HG03439 (cell line): ENCODE measurements around the gene SLC43A2.
"Not testable (repeated sequence)": the region's sequence is repeated elsewhere in the genome, so short reads cannot be mapped to it uniquely, and the experiment has no call there.

Source experiments
- ATAC-seq: cut with Tn5 transposase; IDR thresholded peaks from one replicate; pipeline ENCODE4 v1.9.1; 2021; ENCODE audit warnings: mild to moderate bottlenecking, moderate library complexity; ENCODE audit not compliant: unreplicated experiment

The SLC43A2 gene

DNA sequence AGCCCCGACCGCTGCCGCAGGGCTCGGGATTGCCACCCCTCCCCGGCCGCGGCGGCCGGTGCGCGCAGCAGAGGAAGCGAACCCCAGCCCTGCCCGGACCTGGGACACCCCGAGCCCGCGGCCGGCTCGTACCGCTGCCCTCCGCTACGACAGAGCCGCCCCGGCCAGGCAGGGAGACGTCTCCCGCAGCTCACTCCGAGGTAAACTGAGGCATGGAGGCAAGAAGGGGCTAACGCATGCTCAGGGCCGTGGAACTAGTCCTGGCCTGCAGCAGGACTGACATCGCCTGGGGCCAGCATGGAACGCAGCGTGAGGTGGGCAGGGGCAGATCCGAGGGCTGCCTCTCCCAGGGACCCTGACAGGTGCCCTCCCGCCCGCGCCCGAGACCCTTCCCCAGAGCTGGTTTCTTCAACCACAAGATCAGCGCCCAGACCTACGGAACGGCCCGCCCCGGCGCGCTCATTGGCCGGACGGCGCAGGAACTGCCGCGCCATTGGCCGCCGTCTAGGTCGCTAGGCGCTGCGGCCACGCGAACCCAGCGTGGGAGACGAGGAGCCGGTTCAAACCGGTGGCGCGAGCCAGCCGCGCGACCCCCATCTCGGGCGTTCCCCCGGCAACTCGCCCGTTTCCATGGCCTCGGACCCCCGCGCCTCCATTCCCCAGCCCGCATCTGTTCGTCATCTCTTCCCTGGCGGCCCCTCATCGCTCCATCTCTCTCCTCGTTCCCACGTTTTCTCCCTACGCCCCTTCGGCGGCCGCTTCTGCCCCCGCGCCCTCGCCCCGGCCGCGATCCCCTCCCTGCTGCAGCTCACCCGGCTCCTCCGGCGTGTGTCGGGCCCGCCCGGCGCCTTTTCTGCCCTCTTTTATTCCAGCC lies at the start of gene SLC43A2:
Gene SLC43A2 (minus strand): TSS at position 853 of the 874 bp plus-strand sequence. CDS start 960 bp downstream, outside the sequence.
- ATAC-seq: peak; percentile 55

DNA sequence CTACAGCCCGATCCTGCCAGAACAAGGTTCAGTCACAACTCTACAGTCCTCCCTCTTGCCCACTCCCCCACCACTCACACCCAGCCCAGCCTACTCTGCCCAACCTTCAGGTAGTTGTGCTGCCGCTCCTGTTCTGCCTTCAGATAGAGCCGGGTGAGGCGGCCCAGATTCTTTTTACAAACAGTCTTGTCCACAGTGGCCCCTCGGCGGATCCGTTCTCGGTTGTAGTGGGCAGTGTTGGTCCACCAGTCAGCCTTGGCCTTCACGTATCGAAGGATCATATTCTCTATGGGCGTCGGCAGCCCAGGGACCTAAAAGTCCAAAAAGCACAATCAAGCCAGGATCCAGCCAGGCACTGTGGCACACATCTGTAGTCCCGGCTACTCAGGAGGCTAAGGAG lies 47.8 kb upstream of the SLC43A2 start:
- ATAC-seq: no peak

DNA sequence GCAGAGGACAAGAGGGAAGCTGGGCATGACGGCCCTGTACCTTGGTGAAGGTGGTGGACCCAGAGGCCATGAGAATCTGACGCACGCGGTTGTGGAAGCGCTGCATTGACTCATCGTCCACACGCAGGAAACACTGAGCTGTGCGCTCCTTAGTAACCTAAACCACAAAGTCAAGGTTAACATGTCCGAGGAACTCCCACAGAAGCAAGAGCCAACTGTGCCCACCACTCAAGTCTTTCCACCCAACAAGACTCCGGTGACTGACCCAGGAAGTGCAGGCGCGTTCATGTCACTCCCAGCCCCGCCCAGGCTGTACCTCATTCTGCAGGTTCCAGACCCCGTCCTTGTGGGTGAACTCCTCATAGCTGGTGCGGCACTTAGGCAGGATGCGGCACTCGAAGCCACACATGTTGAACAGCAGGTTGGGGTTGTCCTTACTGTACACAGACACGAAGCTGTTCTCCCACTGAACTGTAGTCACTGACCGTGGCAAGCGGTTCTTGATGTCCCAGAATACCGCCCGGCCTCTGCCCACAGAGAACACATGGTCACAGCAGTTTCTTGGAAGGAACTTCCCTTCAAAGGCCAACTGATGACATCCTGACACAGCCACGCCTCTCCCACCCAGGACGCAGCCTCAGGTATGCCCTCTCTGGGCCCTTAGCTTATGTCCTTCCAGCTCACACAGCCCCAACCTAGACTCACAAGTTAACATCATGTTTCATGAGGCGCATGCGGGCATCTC lies 44.6 kb upstream of the SLC43A2 start:
- no peak for ATAC-seq

DNA sequence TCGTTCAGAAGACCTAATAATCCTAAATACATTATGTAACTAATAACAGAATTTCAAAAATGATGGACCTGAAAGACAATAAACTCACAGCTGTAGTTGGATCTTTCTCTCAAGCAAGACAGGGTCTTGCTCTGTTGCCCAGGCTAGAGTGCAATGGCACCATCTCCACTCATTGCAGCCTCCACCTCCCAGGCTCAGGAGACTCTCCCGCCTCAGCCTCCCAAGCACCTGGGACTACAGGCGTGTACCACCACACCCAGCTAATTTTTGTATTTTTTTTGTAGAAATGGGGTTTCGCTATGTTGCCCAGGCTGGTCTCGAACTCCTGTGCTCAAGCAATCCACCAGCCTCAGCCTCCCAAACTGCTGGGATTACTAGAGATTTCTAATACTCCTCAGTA lies 35.3 kb upstream of the SLC43A2 start:
- not testable (repeated sequence) for ATAC-seq

DNA sequence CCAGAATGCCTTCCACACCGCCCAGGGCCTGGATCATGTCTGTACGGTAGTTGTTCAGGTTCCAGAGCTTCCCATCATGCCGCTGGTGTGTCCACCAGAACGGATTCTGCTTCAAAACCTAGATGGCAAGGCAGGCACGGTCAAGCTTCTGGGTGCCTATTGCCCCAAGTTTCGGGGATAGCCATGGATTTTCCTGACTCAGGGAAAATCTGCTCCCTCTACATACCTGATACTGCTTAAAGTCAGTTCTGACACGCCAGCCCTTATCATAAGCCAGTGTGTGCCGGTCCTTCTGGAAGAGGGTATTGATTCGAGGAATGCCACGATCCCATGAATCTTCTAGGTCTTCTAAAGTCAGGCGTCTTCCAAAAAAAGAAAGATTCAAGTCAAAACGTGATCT lies 32.4 kb upstream of the SLC43A2 start:
- ATAC-seq: no peak

DNA sequence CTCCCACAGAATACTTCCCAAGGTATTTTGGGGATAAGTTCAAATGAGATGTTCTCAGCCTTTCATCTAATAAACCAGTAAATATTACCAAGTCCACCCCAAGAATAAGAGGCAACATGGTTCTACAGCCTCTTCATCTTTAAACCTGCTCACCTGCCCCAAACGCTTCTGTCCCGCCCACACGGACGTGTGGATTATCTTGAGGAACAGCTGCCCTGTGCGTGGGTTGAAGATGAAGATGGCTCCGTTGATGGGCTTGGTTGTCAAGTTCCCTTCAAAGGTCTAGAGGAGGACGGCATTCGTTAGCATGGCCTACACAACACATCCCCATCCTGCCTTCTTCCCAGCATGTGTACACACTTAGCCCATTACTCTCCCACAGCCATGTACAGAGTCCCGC lies 29.5 kb upstream of the SLC43A2 start:
- ATAC-seq: no peak

DNA sequence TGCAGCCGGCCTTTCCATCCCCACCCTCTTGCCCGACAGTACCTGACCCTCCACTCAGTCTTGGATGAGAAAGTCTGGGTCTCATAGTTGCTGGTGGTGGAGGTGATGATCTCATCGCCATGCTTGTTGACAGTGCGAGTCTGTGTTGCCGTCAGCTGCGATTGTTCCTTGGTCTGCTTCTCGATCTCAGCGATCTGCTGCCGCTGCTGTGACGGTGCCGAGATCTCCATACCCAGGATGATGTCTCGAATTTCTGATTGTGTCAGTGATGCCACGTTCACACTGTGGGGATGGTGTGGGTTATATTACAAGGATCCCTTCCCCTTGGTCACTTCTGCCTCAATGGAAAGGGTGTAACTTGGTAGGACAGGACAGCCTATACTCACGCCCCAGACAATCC lies 25.1 kb upstream of the SLC43A2 start:
- no peak for ATAC-seq

DNA sequence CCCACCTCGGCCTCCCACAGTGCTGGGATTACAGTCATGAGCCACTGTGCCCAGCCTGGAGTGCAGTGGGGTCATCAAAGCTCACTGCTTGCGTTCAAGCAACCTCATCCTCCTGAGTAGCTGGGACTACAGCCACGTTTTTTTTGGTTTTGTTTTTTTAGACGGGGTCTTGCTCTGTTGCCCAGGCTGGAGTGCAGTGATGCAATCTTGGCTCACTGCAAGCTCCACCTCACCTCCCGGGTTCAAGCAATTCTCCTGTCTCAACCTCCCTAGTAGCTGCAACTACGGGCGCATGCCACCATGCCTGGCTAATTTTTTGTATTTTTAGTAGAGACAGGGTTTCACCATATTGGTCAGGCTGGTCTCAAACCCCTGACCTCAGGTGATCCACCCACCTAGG lies 24.2 kb upstream of the SLC43A2 start:
- ATAC-seq: not testable (repeated sequence)

DNA sequence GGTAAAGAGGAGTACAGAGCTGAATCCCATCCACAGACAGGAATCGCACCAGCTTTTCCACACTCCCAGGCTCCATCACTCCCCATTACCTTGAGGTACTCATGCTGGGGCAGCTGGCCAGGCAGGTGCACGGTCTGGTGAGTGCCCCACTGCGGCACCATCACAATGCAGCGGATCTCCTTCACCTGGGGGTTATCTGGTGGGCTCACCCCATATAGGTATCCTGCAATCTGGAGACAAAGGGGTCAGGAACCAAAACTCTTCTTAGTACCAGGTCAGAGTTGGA lies 22.9 kb upstream of the SLC43A2 start:
- no peak for ATAC-seq

DNA sequence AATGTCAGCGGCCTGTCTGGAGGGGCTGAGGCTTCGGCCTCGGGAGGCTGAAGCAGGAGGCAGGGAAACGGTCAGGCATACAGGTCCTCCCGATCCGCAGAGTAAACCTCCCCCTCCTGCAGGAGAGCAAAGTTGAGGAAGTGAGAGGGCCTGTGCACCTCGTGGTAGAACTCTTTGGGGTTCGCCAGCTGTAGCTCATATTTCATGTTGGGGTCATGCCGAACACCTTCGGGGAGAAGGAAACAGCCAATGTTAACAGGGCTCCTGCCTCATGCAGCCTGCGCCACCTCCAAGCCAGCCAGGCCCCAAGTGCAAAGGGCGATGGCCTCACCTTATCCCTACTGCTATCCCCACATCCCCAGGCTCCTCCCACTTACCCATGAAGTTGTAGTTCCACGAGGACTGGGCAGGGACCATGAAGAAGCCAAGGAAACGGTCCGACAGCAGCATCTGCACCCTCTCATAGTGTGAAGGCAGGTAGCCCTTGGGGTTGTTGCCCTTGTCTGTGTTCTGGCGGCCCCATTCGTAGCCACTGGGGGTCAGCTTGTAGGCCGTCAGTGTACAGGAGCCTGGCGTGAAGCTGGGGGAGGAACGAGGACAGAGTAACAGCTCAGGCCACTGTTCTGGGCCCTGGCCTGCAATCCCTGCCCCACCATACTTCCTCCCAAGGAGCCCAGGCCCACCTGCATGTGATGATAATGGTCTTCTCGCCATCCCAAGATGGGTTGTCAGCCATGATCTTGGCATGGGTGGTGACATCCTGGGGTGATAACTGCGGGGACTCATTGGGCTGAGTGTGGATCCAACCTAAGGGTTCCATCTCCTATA lies 22.3 kb upstream of the SLC43A2 start:
- ATAC-seq: no peak

DNA sequence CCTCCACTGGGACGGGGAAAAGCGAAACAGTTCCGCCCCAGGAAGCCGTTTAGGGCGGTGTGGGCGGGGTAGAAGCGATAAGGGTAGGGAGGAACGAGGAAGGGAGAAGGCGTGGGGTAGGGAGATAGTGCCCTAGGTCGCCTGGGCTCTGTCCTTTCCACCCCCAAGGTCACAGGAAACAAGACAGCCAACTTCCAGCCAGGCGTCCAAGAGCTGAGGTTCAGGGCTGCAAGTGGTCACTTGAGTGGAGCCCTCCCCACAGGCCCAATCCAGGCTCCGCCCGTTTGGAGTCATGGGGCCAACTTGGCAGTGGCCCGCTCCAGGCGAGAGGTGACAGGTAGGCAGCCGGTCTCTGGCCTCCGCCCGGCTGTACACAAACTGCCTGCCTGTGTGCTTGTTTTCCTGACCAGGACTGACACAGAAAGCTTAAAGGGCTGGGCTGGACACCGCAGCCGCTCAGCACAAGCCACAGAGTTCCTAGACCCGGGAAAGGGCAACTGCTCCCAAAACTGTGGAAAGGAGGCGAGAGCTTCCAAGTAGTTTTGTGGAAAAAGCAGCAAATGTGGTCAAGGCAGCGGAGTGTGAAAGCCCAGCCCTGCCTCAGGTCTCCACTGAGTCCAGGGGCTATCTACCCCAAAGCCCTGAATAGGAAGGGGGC lies 21.3 kb upstream of the SLC43A2 start, which contains the start of gene RILP:
Gene RILP (minus strand): TSS at position 23 of the 658 bp plus-strand sequence. CDS start 62 bp downstream, outside the sequence.
- no peak for ATAC-seq

DNA sequence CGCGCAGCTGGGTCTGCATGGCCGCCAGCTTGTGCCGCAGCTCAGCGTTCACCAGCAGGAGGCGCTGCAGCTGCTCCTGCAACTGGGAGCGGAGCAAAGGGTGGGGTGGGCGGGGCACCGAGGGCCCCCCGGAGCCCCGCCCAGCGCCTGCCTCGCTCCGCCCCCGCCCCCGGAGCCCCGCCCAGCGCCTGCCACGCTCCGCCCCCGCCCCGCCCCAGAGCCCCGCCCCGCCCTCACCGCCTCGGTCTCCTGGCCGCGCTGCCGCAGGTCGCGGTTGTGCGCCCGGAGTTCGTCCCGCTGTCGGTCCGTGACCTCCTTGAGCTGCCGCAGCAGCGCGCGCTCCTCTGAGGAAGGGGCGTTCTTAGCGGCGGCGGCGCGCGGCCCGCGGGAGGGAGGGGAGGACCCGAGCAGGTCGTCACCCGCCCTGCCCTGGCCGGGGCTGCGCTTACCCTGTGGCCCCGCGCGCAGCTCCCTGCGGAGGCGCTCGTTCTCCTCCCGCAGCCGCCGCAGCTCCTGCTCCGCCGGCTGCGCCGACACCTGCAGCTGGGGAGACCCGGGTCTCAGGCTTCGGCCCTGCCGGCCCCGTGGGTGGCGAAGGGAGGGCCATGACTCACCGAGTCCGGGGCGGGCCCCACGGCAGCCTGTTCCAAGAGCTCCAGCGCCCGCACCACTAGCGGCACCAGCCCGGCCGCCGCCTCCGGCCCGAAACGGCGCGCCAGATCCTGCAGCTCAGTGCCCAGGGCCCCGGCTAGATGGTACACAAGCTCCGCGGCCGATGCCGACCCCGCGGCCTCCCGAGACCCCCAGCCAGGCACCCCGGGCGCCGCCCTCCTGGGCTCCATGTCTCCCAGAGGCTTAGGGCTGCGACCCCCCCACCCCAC lies 20.6 kb upstream of the SLC43A2 start:
- peak; percentile 50 for ATAC-seq

DNA sequence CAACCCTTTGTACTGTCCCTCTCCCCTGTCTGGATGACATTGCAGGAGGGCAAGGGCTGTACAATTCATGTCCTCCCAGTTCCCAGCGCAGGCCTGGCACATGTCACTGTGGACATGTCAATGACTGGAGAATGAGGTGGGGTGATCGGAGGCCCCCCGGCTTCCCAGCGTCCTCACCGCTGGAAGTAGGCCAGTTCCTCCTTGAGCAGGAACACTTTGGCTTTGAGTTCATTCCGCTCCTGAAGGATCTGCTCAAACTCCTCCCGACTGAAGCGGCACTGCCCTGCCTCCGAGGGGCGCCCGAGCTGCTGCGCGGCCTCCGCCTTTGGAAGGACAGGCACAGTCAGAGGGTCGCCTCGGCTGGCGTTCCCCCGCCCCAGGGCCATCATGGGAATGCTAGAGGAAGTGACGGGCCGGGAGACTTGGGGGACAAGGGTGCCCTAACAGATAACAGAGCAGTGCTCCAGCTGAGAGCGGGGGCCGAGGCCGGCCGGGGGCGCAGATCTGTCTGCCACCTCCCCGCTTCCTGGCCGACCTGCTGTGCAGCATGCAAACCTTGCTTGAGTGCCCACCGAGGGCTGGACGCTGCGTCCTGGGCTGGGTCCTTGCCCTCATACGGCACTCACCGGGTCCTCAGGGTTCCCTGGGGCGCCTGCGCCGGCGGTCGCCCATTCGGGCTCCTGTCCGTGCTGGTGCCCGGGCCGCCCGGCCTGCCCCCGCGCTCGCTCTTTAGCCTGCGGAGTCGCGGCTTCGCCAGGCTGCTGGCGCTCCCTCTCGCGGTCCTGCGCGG lies 19.7 kb upstream of the SLC43A2 start:
- no peak for ATAC-seq

DNA sequence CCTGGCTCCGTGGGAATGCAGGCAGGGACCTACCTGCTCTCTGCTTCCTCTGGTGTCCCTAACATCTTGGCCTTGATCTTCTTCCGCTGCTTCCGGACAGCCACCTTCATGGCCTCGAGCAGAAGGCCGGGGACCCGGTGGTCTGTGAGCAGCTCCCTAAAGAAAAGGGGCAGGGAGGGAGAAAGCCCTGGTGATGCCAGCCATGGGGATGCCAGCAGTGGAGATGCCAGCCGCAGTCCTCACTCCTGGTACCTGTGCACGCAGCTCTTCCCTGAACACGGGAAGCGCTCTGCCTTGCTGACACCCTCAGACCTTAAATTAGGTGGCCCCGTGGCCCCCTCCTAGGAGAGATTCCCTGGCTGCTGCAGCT lies 19.2 kb upstream of the SLC43A2 start:
- no peak for ATAC-seq

DNA sequence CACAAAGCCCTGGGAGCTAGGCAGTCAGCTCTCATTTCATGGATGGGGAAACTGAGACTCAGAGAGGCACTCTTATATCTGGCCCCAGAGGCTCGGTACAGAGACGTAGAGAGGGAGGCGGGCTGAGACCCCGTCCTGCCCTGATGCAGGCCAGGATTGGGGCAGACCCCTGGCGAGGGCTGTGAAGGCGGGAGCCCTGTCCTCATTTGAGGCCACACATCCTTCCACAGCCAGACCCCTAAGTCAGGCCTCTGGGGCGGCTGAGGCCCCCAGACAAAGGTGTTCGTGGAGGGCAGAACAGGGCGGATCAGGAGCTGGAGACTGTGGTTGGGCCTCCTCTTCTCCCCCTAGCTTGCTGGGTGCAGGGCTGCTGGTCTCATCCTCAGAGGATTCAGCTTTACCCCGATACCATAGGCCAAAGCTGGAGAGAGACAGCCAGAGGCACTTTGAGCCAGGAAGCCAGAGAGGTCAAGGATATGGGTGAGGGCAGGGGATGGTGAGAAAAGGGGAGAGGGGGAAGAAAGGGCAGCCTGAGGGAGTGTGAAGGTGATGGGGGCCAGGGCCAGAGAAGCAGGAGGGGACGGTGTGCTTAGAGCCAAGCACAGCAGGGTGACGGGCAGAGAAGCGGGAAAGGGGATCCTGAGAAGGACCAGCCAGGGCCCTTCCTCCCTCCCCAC lies 17.7 kb upstream of the SLC43A2 start:
- no peak for ATAC-seq

DNA sequence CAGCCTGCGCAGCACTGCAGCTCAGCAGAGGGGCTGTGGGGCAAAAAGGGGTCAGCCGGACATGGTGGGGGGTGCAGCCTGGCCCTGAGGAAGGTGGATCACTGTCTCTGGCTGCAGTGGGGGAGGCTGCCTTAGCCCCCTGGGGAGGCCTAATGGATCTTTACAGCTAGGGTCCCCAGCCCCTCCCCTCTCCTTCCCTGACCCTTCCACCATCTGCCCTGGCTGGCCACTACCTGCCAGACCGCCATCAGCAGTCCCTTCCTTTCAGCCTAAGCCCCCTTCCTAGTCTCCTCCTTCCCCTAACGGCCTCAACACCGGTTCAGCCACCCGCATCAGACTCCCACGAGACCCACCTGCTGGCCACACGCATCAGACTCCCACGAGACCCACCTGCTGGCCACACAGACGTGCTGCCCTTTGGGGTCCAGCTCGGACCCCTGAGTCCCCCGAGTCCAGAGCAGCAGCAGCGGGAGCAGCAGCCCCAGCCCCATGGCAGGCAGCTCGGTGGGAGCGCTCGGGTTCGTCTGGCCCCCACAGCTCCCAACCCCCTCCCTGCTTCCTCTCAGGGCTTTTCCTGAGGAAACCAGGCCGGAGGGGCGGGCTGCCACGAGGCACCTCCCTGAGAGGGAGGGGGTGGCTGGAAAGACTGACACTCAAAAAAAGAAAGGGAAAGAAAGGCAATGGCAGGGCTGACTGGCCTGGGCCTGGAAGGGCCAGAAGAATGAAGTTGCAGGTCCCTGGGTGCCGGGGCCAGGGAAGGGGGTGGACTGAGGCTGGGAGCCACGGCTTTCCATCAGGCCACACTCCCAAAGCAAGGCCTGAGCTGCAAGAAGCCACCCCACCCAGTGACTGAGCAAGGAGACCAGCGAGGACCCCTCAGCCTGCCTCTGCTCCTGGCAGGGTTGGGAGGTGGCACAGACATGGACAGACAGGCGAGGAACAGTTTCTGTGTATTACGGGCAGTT lies 16.9 kb upstream of the SLC43A2 start, which contains the start of gene SCARF1:
Gene SCARF1 (minus strand): TSS at position 526 of the 965 bp plus-strand sequence. CDS start 35 bp downstream, at position 491.
- ATAC-seq: no peak

DNA sequence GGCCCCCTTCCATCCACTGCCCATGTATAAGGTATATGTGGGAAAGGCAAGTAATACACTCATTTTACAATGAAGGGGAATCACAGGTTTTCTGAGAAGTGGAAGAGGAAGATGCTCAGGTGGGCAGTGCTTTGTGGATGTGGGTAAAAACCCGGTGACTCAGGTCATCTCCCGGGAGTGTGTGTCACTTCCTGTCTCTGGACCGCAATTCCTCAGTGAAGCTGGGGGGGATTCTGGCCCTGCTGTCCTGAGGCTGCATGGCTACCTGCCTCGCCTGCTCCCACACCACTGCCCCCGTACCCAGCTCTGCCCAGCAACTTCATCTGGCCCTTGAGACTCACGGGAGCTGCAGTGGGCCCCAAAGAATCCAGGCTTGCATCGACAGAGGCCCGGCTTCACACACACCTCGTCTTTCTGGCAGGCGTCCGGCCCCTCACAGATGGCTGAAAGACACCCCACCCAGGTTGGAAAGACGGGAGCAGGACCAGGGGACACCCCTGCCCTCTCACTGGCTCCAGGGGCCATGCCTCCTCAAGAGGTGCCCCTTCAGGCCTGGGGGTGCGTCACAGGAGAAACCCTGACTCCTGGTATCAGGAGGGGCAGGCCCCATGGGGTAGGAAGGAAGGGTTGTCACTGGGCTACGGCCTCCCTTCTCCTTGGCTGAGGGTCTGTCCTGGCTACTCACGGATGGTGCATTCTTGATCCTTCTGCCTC lies 16.0 kb upstream of the SLC43A2 start:
- no peak for ATAC-seq
